GM12874 (cell line): Measurements from ENCODE around the gene KCNJ9.

Experiments
- CTCF ChIP-seq: IDR thresholded peaks from 2 replicates; pipeline ENCODE4 v1.5.1; 2011; ENCODE audit warnings: low read depth, mild to moderate bottlenecking, control low read depth, low read length, moderate library complexity; ENCODE audit not compliant: insufficient read depth

KCNJ9 gene

GRCh38 chr1:160081261-160081936 lies at the start of gene KCNJ9:
KCNJ9 (plus strand) TSS chr1:160081538; CDS start chr1:160084031, 2,493 bp downstream.
- TF ChIP-seq CTCF, result no peak

GRCh38 chr1:160032165-160032820 lies 49.0 kb upstream of the KCNJ9 start:
- TF ChIP-seq CTCF, result no peak

GRCh38 chr1:160040476-160040875 lies 40.9 kb upstream of the KCNJ9 start:
- TF ChIP-seq CTCF, result no peak

- TF ChIP-seq CTCF, result no peak
Measured at GRCh38 chr1:160043543-160043942, 37.8 kb upstream of the KCNJ9 start.

GRCh38 chr1:160045653-160046052 lies 35.7 kb upstream of the KCNJ9 start:
- TF ChIP-seq CTCF, result no peak

GRCh38 chr1:160046494-160047110 lies 34.7 kb upstream of the KCNJ9 start:
- peak; percentile 52 for TF ChIP-seq CTCF

- no peak for TF ChIP-seq CTCF
Measured at GRCh38 chr1:160047111-160047991, 34.0 kb upstream of the KCNJ9 start.
